ENCODE results near the gene MICU2. TPM values are rescaled to one million over a fixed set of nuclear protein-coding genes. Genes with fewer than 3 reads are reported as not detected.

Gene MICU2
- total and polyA plus RNA-seq, 2 of the 13 experiments (the other 11 are each of a cell fraction or from before 2014, with no cell fraction given) = 31.7 to 42.4 TPM

DNA sequence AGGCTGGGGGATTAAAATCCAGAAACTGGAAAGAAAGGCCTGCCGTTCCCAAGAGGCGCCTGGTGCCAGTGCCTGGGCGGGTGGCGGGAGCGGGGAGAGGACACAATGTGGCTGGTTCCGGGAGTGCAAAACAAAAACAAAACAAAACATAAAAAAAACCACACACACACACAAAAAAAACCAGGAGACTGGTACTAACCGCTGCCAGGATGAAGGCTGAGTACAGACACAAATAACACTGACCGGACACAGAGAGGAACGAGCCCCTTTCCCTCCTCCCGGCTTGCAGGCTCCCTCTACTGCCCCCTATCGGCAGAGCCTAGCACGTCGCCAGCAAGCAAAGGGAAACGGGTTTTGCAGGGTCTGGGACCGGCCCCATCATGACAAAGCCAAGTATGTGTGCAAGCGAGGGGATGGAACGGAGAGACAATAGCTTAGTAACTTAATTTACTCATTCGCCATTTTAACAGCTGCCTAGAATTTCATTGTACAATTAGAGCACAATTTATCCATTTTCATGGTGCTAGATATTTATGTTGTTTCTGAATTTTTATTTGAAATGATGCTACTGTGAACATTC lies 127.0 kb downstream of the MICU2 start (continued):
- TF ChIP-seq DDIT3 (CRISPR knock-in tag; IDR thresholded peaks at IDR 0.05) = no peak
- no peak for TF ChIP-seq ZNF777 (CRISPR knock-in tag; IDR thresholded peaks at IDR 0.05)
- no peak for TF ChIP-seq ZNF3 (CRISPR knock-in tag; IDR thresholded peaks at IDR 0.05)
- TF ChIP-seq, protein P1, sequence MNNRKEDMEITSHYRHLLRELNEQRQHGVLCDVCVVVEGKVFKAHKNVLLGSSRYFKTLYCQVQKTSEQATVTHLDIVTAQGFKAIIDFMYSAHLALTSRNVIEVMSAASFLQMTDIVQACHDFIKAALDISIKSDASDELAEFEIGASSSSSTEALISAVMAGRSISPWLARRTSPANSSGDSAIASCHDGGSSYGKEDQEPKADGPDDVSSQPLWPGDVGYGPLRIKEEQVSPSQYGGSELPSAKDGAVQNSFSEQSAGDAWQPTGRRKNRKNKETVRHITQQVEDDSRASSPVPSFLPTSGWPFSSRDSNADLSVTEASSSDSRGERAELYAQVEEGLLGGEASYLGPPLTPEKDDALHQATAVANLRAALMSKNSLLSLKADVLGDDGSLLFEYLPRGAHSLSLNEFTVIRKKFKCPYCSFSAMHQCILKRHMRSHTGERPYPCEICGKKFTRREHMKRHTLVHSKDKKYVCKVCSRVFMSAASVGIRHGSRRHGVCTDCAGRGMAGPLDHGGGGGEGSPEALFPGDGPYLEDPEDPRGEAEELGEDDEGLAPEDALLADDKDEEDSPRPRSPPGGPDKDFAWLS (CRISPR knock-in tag; IDR thresholded peaks at IDR 0.05; ENCODE audit: borderline replicate concordance) = no peak
- TF ChIP-seq TFAP4 (IDR thresholded peaks at IDR 0.05; ENCODE audit: borderline replicate concordance, low read depth) = no peak
- TF ChIP-seq ZNF430 (CRISPR knock-in tag; IDR thresholded peaks at IDR 0.05) = 0 out of 2 replicates have a peak, but pooled peaks have one; percentile 26
- peak; percentile 24; the same call in 1 of the 2 replicates for TF ChIP-seq ARID4A (CRISPR knock-in tag; IDR thresholded peaks at IDR 0.05; ENCODE audit: borderline replicate concordance)
- TF ChIP-seq ZNF282 (IDR thresholded peaks at IDR 0.05; ENCODE audit: partially characterized antibody) = no peak
- no peak for TF ChIP-seq PRMT3 (CRISPR knock-in tag; IDR thresholded peaks at IDR 0.05; ENCODE audit: borderline replicate concordance, low read depth)
- TF ChIP-seq, protein P2, sequence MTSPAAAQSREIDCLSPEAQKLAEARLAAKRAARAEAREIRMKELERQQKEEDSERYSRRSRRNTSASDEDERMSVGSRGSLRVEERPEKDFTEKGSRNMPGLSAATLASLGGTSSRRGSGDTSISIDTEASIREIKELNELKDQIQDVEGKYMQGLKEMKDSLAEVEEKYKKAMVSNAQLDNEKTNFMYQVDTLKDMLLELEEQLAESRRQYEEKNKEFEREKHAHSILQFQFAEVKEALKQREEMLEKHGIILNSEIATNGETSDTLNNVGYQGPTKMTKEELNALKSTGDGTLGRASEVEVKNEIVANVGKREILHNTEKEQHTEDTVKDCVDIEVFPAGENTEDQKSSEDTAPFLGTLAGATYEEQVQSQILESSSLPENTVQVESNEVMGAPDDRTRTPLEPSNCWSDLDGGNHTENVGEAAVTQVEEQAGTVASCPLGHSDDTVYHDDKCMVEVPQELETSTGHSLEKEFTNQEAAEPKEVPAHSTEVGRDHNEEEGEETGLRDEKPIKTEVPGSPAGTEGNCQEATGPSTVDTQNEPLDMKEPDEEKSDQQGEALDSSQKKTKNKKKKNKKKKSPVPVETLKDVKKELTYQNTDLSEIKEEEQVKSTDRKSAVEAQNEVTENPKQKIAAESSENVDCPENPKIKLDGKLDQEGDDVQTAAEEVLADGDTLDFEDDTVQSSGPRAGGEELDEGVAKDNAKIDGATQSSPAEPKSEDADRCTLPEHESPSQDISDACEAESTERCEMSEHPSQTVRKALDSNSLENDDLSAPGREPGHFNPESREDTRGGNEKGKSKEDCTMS (CRISPR knock-in tag; conservative IDR thresholded peaks at IDR 0.05) = no peak
- no peak for TF ChIP-seq ZNF747 (CRISPR knock-in tag; IDR thresholded peaks at IDR 0.05; ENCODE audit: borderline replicate concordance)
- no peak for TF ChIP-seq HMGA1 (CRISPR knock-in tag; conservative IDR thresholded peaks at IDR 0.05)
- TF ChIP-seq ZNF580 (CRISPR knock-in tag; IDR thresholded peaks at IDR 0.05; ENCODE audit: borderline replicate concordance, low read depth) = peak; percentile 97
- TF ChIP-seq STAT6 (CRISPR knock-in tag; IDR thresholded peaks at IDR 0.05; ENCODE audit: borderline replicate concordance) = no peak
- no peak for TF ChIP-seq ZNF431 (CRISPR knock-in tag; IDR thresholded peaks at IDR 0.05; ENCODE audit: borderline replicate concordance, low read depth)
- no peak for TF ChIP-seq ZNF383 (CRISPR knock-in tag; IDR thresholded peaks at IDR 0.05; ENCODE audit: borderline replicate concordance)

Data from HepG2 (cell line).